Endothelial cell of umbilical vein (primary cell): ENCODE data around the gene TPCN2.

Source experiments
- CTCF ChIP-seq, 2 donors: IDR thresholded peaks; 1 replicate in 1 of 2; 2 replicates in 1 of 2; pipeline ENCODE4 v1.5.1; 2011; ENCODE audit warnings: low read length in 2 of 2, mild to moderate bottlenecking in 2 of 2, moderate library complexity in 2 of 2, control low read depth in 1 of 2, inconsistent platforms in 1 of 2, low read depth in 1 of 2; ENCODE audit not compliant: insufficient read depth in 1 of 2; ENCODE audit errors: extremely low read depth in 1 of 2
- POLR2A ChIP-seq: IDR thresholded peaks from 2 replicates; pipeline ENCODE4 v1.6.1; 2012; ENCODE audit warnings: low read depth, mild to moderate bottlenecking, control low read depth, low read length

GRCh38 chr11:69129053-69129452 is 80.3 kb downstream of the TPCN2 start:
- no peak for TF ChIP-seq CTCF (IDR thresholded peaks at IDR 0.05; ENCODE audit: extremely low read depth in 1 of 2, insufficient read depth in 1 of 2, low read depth in 1 of 2, low read length in 2 of 2)
- TF ChIP-seq POLR2A, result no peak
